D721Med (cell line): ENCODE measurements around the gene MUC2.

Experiments
- DNase-seq: peaks from one replicate; pipeline ENCODE4 v3.0.0; 2011; ENCODE audit warnings: low spot score; ENCODE audit not compliant: insufficient read length
- FAIRE-seq: peaks from 2 replicates; lab custom pipeline; 2011; peaks lifted over from hg19 to GRCh38; lab: Jason Lieb, UNC
- TF ChIP-seq, protein P1 (sequence below): IDR thresholded peaks from 2 replicates; pipeline ENCODE4 v1.5.1; 2012; ENCODE audit warnings: mild to moderate bottlenecking, control low read depth; ENCODE audit not compliant: insufficient read depth; ENCODE audit errors: missing control alignments

The MUC2 gene

GRCh38 chr11:1118755-1119603, 44.3 kb downstream of the MUC2 start:
- FAIRE-seq (no peak), DNase-seq (no peak)
- TF ChIP-seq, protein P1, sequence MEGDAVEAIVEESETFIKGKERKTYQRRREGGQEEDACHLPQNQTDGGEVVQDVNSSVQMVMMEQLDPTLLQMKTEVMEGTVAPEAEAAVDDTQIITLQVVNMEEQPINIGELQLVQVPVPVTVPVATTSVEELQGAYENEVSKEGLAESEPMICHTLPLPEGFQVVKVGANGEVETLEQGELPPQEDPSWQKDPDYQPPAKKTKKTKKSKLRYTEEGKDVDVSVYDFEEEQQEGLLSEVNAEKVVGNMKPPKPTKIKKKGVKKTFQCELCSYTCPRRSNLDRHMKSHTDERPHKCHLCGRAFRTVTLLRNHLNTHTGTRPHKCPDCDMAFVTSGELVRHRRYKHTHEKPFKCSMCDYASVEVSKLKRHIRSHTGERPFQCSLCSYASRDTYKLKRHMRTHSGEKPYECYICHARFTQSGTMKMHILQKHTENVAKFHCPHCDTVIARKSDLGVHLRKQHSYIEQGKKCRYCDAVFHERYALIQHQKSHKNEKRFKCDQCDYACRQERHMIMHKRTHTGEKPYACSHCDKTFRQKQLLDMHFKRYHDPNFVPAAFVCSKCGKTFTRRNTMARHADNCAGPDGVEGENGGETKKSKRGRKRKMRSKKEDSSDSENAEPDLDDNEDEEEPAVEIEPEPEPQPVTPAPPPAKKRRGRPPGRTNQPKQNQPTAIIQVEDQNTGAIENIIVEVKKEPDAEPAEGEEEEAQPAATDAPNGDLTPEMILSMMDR, result no peak

DNA sequence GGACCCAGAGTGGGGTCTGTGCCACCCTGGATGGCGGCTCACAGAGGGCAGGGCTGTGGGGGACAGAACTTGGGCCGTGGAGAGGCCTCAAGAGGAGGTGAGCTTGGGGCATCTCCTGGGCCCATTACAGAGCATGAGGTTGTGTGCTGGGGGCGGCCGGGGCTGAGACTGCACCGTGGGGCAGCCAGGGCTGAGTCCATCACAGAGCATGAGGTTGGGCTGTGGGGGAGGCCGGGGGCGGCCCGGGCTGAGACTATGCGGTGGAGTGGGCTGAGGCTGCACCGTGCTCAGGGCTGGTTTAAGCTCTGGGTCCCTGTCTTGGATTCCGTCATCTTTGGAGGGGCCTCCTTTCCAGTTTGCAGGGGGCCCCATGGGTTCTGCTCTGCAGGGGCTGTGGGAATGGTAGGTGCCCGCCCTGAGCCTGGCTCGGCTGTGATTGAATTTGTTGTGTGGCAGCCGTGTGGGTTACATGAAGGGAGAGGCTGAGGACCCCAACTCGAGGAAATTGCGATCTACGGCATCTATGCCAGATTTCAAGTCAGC, 45.0 kb downstream of the MUC2 start:
- DNase-seq (no peak), FAIRE-seq (no peak)
- TF ChIP-seq, protein P1, result no peak

DNA sequence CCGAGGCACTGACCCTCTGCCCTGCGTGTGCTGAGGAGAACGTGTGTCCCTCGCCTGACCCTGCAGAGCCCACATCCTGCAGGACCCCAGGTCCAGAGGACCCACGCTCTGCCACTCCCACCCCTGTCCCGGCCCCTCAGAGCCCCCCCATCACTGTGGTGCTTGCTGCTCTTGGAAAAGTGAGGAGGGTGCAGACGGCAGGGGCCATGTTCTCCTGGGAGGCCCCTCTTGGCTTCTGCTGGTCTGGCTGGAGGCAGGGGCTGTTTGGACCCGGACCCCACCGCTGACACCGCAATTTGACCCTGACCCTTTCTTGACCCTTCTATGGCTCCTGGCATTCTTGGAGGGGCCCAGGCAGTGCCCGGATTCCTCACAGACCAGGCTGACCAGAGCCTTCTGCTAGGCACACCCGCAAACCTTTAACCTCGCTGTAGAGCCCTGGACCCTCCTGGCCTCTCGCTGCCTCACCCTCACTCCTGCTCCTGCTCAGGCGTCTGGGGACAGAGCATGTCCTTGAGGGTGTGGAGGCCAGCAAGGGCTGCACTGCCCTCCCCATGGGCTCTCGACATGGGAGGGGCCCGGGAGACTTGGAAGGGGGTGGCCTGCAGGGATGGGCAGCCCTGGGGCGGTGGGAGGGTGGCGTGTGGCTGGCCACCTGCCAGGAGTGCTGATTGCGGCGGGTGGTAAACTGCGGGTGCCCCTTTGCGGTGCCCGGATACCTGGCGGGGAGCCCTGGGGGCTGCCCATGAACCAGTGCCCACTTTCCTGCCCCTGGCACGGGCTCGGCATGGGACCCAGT, 46.1 kb downstream of the MUC2 start:
- DNase-seq (no peak), FAIRE-seq (no peak)

GRCh38 chr11:1121331-1121812, 46.7 kb downstream of the MUC2 start:
- FAIRE-seq (no peak), DNase-seq (no peak)
- TF ChIP-seq, protein P1, result no peak

More for the DNA sequence above, 46.1 kb downstream of the MUC2 start:
- TF ChIP-seq, protein P1, result no peak

- FAIRE-seq (no peak), DNase-seq (no peak)
- TF ChIP-seq, protein P1, result no peak
Measured at GRCh38 chr11:1121813-1122663, 47.4 kb downstream of the MUC2 start.

- no peak for FAIRE-seq
- TF ChIP-seq, protein P1, result no peak
- no peak for DNase-seq
Measured at GRCh38 chr11:1122664-1123002, 48.0 kb downstream of the MUC2 start.
